ENCODE measurements around the gene CFL2.

The CFL2 gene

GRCh38 chr14:34715127-34715863 is 902 bp upstream of the CFL2 start:
- Histone ChIP-seq H3K4me1 (ENCODE audit: control insufficient read depth, insufficient read depth, low read length) (peaks cover 17% of the 10 kb centered on the region), H3K9me3 (ENCODE audit: control insufficient read depth, insufficient read depth, low read depth, low read length) (no peaks in the 10 kb centered on the region), H3K4me3 (ENCODE audit: low read depth, low read length) (no peak overlapping the region), H3K36me3 (ENCODE audit: control insufficient read depth in 2 of 2, insufficient read depth in 1 of 2, low read length in 2 of 2) (peaks cover 9 to 18% of the 10 kb centered on the region in 2 experiments; a peak in 2 of 3 replicates), H3K27ac (ENCODE audit: extremely low read depth, low read depth, low read length) (no peak overlapping the region)
- ChIA-PET POLR2A (interaction anchor here (0.5 to 2.6 kb wide), 6 partner anchors 8 to 406 kb away, joined by 3 to 17 read pairs (median 3); partner anchors contain the start of genes BAZ1A and PPP2R3C), CTCF (no interaction called here)
- peak; percentile 0 for TF ChIP-seq ZNF335 (tag by site-specific recombination; conservative IDR thresholded peaks at IDR 0.05)
- TF ChIP-seq ZNF677 (tag by site-specific recombination; IDR thresholded peaks at IDR 0.05), result no peak

- Histone ChIP-seq H3K36me3 (ENCODE audit: control insufficient read depth in 2 of 2, insufficient read depth in 1 of 2, low read length in 2 of 2) (peaks cover 11 to 20% of the 10 kb centered on the region in 2 experiments), H3K27ac (ENCODE audit: extremely low read depth, low read depth, low read length) (peak overlapping the region; percentile 82), H3K9me3 (ENCODE audit: control insufficient read depth, insufficient read depth, low read depth, low read length) (no peaks in the 10 kb centered on the region), H3K4me3 (ENCODE audit: low read depth, low read length) (peak overlapping the region; percentile 81), H3K4me1 (ENCODE audit: control insufficient read depth, insufficient read depth, low read length) (peaks cover 24% of the 10 kb centered on the region)
- ChIA-PET CTCF (interaction anchor here (1.1 kb wide), 1 partner anchor 9 kb away, joined by 5 read pairs; no protein-coding TSS in a partner anchor), POLR2A (interaction anchor here (1.0 to 2.6 kb wide), 5 partner anchors 9 to 408 kb away, joined by 3 to 17 read pairs (median 4); partner anchors contain the start of genes BAZ1A and PPP2R3C)
- TF ChIP-seq ZNF449 (tag by site-specific recombination; IDR thresholded peaks at IDR 0.05), result no peak
- TF ChIP-seq KLF7 (tag by site-specific recombination; IDR thresholded peaks at IDR 0.05; ENCODE audit: borderline replicate concordance), result no peak
- no peak for TF ChIP-seq ZNF585B (tag by site-specific recombination; IDR thresholded peaks at IDR 0.05)
- TF ChIP-seq ZFHX2 (tag by site-specific recombination; conservative IDR thresholded peaks at IDR 0.05), result peak; percentile 27; the same call in 1 of the 2 replicates
- no peak for TF ChIP-seq ZBTB7A (tag by site-specific recombination; IDR thresholded peaks at IDR 0.05; ENCODE audit: low read depth)
- no peak for TF ChIP-seq KLF17 (tag by site-specific recombination; IDR thresholded peaks at IDR 0.05)
- TF ChIP-seq ZNF544 (tag by site-specific recombination; IDR thresholded peaks at IDR 0.05), result no peak
- no peak; the same call in 1 of the 2 replicates for TF ChIP-seq ZEB2 (tag by site-specific recombination; IDR thresholded peaks at IDR 0.05)
- TF ChIP-seq ZNF560 (tag by site-specific recombination; IDR thresholded peaks at IDR 0.05; ENCODE audit: borderline replicate concordance), result no peak
- no peak; the same call in 1 of the 2 replicates for TF ChIP-seq IKZF3 (tag by site-specific recombination; IDR thresholded peaks at IDR 0.05)
- peak; percentile 94 for TF ChIP-seq ZNF629 (tag by site-specific recombination; IDR thresholded peaks at IDR 0.05)
- TF ChIP-seq ZNF184 (tag by site-specific recombination; IDR thresholded peaks at IDR 0.05), result no peak
- TF ChIP-seq ZFP69B (tag by site-specific recombination; IDR thresholded peaks at IDR 0.05), result peak; percentile 99
- TF ChIP-seq ZNF362 (tag by site-specific recombination; IDR thresholded peaks at IDR 0.05), result peak; percentile 90
- no peak for TF ChIP-seq GLIS2 (tag by site-specific recombination; IDR thresholded peaks at IDR 0.05)
- TF ChIP-seq PRDM1 (tag by site-specific recombination; IDR thresholded peaks at IDR 0.05), result peak; percentile 70
- peak; percentile 75 for TF ChIP-seq ZNF366 (tag by site-specific recombination; conservative IDR thresholded peaks at IDR 0.05)
- TF ChIP-seq CTCF (tag by site-specific recombination; IDR thresholded peaks at IDR 0.05), result no peak
- TF ChIP-seq SP3 (tag by site-specific recombination; IDR thresholded peaks at IDR 0.05), result no peak
- no peak for TF ChIP-seq SETDB1 (IDR thresholded peaks at IDR 0.05; ENCODE audit: insufficient read length, low read length)
- TF ChIP-seq ZNF692 (tag by site-specific recombination; IDR thresholded peaks at IDR 0.05), result peak; percentile 100
These were observed 593 bp downstream of the CFL2 start for GRCh38 chr14:34713681-34714319.
